GM19193 (cell line): ENCODE results near the gene PIP4K2B.

Experiments
- POLR2A ChIP-seq: IDR thresholded peaks from 4 replicates; pipeline ENCODE4 v1.6.1; 2011; ENCODE audit not compliant: insufficient read depth, insufficient read length; ENCODE audit errors: extremely low read depth

The PIP4K2B gene

DNA sequence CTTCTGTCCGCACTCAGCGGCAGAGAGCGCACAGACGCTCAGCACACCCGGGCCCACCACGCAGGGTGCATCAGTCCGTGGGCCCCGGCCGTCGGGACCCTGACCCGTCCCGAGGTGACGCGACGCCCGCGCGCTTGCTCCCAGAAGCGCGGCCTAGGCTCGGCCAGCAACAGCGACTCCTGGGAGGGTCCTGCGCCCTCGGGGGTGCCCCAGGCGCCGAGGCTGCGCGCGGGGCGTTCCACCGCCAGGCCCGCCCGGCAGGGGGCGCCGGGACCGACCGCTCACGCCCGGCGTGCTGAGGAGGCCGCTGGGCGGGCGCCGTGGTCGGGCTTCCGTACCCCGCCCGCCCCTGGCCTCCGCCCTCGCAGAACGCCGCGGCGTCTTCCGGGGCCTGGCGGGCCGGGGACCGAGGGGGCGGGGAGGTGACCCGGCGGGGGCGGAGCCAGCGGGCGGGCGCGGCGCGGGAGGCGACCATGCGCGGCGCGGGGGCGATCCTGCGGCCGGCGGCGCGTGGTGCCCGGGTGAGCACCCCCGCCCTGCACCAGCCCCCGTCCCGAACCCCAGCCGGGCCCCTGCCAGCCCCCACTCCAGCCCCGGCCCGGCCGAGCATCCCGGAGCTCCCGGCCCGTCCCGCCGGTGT, 69.3 kb downstream of the PIP4K2B start, which contains the start of gene CISD3:
TSS of gene CISD3 (plus strand) at position 456 of the 640 bp plus-strand sequence. CDS start at position 474, 18 bp downstream.
- peak; percentile 36 for TF ChIP-seq POLR2A

DNA sequence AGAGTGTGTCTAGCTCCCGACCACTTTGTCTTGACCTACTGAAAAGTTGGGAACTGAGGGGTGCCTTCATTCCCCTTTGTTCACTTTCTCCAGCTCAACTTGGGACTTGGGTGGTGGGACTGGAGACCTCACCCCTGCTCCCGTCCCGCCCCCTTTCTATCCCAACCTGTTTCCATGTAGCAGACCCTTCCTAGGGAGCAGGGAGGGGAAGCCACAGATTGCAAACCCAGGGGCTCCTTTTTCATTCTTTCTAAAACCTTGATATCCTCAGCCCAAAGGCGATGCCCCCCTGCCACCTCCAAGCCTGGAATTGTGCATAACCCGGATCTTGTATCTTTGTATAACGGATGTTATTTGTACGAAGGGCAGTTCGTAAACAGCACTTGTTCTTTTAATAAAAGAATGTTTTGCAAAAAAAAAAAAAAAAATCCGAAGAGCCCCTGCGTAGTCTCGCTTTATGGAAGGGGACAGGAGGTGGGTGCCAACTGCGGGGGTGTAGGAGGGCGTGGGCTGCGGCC, 69.9 kb downstream of the PIP4K2B start:
- TF ChIP-seq POLR2A: no peak

GRCh38 chr17:38728290-38728831, 71.0 kb downstream of the PIP4K2B start:
- TF ChIP-seq POLR2A: no peak

- TF ChIP-seq POLR2A: no peak
Measured at GRCh38 chr17:38727736-38728135, 71.6 kb downstream of the PIP4K2B start.

GRCh38 chr17:38725066-38725465, 74.3 kb downstream of the PIP4K2B start:
- TF ChIP-seq POLR2A: no peak

DNA sequence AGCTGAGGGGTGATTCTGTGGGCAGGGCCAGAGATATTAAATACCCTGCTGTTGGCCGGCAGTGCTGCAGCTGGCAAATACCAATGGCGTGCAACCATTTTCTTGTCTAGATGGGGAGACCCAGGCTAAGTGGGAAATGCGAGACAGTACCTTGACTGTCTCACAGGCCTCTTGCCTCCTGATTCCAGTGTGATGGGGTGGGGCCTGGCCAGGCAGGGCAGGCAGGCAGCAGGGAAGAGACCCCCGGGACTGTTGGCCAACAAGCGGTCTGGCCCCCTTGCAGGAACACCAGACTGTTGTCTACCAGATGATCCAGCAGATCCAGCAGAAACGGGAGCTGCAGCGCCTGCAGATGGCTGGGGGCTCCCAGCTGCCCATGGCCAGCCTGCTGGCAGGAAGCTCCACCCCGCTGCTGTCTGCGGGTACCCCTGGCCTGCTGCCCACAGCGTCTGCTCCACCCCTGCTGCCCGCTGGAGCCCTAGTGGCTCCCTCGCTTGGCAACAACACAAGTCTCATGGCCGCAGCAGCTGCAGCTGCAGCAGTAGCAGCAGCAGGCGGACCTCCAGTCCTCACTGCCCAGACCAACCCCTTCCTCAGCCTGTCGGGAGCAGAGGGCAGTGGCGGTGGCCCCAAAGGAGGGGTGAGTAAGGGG, 74.9 kb downstream of the PIP4K2B start:
- TF ChIP-seq POLR2A: no peak

GRCh38 chr17:38721802-38722201, 77.6 kb downstream of the PIP4K2B start:
- no peak for TF ChIP-seq POLR2A

DNA sequence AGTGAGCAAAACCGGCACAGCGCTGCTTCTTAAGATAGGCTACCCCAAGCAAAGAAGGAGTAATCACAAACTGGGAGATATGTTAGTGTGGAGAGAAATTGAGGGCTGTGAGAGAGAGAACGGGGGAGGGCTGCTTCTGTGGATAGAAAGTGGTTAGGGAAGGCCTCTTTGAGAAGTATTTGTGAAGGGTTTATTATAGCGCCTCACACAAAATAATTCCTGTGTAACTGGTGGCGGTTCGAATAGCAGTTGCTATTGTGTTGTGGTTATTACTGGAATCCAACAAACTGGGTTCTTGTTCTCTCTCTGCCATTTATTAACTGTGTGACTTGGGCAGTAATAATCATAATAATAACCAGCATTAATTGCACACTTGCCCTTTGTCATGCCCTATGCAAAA, 78.4 kb downstream of the PIP4K2B start:
- no peak for TF ChIP-seq POLR2A

DNA sequence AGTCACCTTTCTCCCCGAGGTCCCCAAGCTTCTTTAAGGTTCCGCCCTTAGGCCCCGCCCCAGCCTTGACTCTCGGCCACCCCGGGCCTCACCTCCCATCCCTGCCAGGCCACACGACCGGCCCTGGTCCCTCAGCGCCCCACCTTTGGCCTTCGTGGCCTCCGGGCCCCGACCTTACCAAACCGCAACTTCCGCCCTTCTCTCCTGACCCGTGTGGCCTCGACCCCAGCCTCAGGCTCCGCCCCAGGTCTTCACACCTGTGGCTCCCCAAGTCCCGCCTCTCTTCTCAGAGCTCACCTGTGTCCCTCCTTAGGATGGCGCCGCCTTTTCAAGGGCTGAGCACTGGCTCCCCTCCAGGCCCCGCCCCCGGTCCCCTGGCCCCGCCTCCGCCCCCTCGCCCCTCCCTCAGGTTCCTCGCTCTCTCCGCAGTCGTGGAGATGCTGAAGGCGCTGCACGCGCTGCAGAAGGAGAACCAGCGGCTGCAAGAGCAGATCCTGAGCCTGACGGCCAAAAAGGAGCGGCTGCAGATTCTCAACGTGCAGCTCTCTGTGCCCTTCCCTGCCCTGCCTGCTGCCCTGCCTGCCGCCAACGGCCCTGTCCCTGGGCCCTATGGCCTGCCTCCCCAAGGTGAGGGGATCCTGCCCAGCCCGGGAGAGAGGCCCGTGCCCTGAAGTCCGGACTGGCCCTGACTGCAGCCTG, 79.3 kb downstream of the PIP4K2B start:
- TF ChIP-seq POLR2A: no peak

DNA sequence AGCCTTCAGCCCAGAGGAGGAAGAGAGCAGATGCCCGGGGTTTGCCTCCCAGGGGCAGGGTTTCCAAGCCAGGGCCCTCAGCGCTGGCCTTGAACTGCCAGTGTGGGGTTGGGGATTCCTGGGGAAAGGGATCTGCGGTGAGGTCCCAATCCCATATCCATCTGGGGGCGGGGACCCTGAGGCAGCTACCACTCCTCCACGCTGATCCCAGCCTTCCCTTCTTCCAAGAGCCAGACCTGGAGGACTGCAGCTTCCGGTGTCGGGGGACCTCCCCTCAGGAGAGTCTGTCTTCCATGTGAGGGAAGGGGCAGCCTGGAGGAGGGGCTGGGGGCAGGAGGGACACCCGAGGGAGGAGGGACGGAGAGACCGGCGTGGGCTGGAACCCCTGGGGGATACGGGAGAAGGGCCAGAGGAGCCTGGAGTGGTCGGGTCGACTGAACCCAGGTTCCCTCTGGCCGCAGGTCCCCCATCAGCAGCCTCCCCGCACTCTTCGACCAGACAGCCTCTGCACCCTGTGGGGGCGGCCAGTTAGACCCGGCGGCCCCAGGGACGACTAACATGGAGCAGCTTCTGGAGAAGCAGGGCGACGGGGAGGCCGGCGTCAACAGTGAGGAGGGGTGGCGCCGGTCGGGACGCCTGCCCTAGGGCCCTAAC, 79.9 kb downstream of the PIP4K2B start:
- TF ChIP-seq POLR2A: no peak

GRCh38 chr17:38717139-38717745, 82.1 kb downstream of the PIP4K2B start:
- TF ChIP-seq POLR2A: no peak

DNA sequence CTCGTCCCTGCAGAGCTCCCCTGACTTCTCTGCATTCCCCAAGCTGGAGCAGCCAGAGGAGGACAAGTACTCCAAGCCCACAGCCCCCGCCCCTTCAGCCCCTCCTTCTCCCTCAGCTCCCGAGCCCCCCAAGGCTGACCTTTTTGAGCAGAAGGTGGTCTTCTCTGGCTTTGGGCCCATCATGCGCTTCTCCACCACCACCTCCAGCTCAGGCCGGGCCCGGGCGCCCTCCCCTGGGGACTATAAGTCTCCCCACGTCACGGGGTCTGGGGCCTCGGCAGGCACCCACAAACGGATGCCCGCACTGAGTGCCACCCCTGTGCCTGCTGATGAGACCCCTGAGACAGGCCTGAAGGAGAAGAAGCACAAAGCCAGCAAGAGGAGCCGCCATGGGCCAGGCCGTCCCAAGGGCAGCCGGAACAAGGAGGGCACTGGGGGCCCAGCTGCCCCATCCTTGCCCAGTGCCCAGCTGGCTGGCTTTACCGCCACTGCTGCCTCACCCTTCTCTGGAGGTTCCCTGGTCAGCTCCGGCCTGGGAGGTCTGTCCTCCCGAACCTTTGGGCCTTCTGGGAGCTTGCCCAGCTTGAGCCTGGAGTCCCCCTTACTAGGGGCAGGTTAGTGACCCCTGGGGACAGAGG, 82.9 kb downstream of the PIP4K2B start:
- TF ChIP-seq POLR2A: no peak
